Activated CD8-positive, alpha-beta T cell treated with anti-CD3 and anti-CD28 coated beads, Interleukin-2, amount 10 ng/mL, durations not matched to agents 7 days and 5 days (primary cell): ENCODE measurements around the gene TTC19. TPM values are rescaled to one million over a fixed set of nuclear protein-coding genes. Genes with fewer than 3 reads are reported as not detected.

Experiments used
- ATAC-seq: fragments of 150-1000 bp; cut with Tn5 transposase; one replicate; pipeline ENCODE4 v1.10.0; 2021; ENCODE audit warnings: moderate library complexity
- CTCF ChIA-PET: fragments of 350-600 bp; sonication (Branson Sonifier 250); formaldehyde crosslinking; loops from one replicate; lab custom pipeline; 2021; ENCODE audit warnings: antibody characterized with exemption; lab: Charles Lee
- POLR2A ChIA-PET: fragments of 350-600 bp; sonication (Branson Sonifier 250); formaldehyde crosslinking; loops from one replicate; lab custom pipeline; 2021; ENCODE audit warnings: antibody characterized with exemption; lab: Charles Lee
- DNase-seq: peaks from one replicate; pipeline ENCODE4 v3.0.0-alpha.2; 2020
- H3K27ac Mint-ChIP-seq: one replicate; pipeline ENCODE4 v1.8.0; 2021; ENCODE audit warnings: mild to moderate bottlenecking, mixed read lengths
- H3K27me3 Mint-ChIP-seq: one replicate; pipeline ENCODE4 v1.8.0; 2021; ENCODE audit warnings: low read depth, mixed read lengths
- H3K36me3 Mint-ChIP-seq: one replicate; pipeline ENCODE4 v1.8.0; 2021; ENCODE audit warnings: low read depth, mixed read lengths
- H3K4me1 Mint-ChIP-seq: one replicate; pipeline ENCODE4 v1.8.0; 2021; ENCODE audit warnings: low read depth, mixed read lengths
- H3K4me3 Mint-ChIP-seq: one replicate; pipeline ENCODE4 v1.8.0; 2021; ENCODE audit warnings: mild to moderate bottlenecking, mixed read lengths
- H3K9me3 Mint-ChIP-seq: one replicate; pipeline ENCODE4 v1.8.0; 2022; ENCODE audit warnings: mixed read lengths; ENCODE audit not compliant: insufficient read depth
- total RNA-seq, 2 experiments: library from RNA; stranded (reverse); gene quantifications; one replicate each; pipeline ENCODE4 v1.2.3, GENCODE V29; 2021

Gene TTC19
- total RNA-seq, 2 experiments from 2014 or later = 31.5 to 38.1 TPM

- ATAC-seq = no peak
- Mint-ChIP-seq H3K4me1 (peaks cover 30% of the 10 kb centered on the region), H3K36me3 (peaks cover 76% of the 10 kb centered on the region), H3K27me3 (no peaks in the 10 kb centered on the region), H3K27ac (no peak overlapping the region), H3K9me3 (no peaks in the 10 kb centered on the region), H3K4me3 (no peak overlapping the region)
- CTCF ChIA-PET = interaction anchor here (0.9 to 2.8 kb wide), 2 partner anchors 59 to 349 kb away, joined by 3 to 8 read pairs; partner anchors contain the start of gene ADORA2B
- POLR2A ChIA-PET = no interaction called here
- DNase-seq = no peak
Measured at GRCh38 chr17:16003841-16004240, 4.2 kb downstream of the TTC19 start.

- H3K27ac Mint-ChIP-seq = no peak overlapping the region
- peaks cover 27% of the 10 kb centered on the region for H3K4me1 Mint-ChIP-seq
- H3K36me3 Mint-ChIP-seq = peaks cover 83% of the 10 kb centered on the region
- ChIA-PET POLR2A (no interaction called here), CTCF (interaction anchor here (0.9 to 2.8 kb wide), 3 partner anchors 19 to 61 kb away, joined by 3 to 8 read pairs (median 6); partner anchors contain the start of gene ADORA2B)
- DNase-seq (no peak), ATAC-seq (no peak)
- H3K27me3 Mint-ChIP-seq = no peaks in the 10 kb centered on the region
- H3K4me3 Mint-ChIP-seq = no peak overlapping the region
- no peaks in the 10 kb centered on the region for H3K9me3 Mint-ChIP-seq
Measured at GRCh38 chr17:16005636-16006035, 6.0 kb downstream of the TTC19 start.

GRCh38 chr17:16007439-16007838 lies 7.8 kb downstream of the TTC19 start:
- H3K4me1 Mint-ChIP-seq = peaks cover 13% of the 10 kb centered on the region
- H3K9me3 Mint-ChIP-seq = no peaks in the 10 kb centered on the region
- POLR2A ChIA-PET = no interaction called here
- peak overlapping the region; percentile 14 for H3K27ac Mint-ChIP-seq
- H3K4me3 Mint-ChIP-seq = no peak overlapping the region
- no peak for ATAC-seq
- CTCF ChIA-PET = no interaction called here
- H3K36me3 Mint-ChIP-seq = peaks cover 76% of the 10 kb centered on the region
- H3K27me3 Mint-ChIP-seq = no peaks in the 10 kb centered on the region
- no peak for DNase-seq

- ChIA-PET CTCF (no interaction called here), POLR2A (no interaction called here)
- H3K4me1 Mint-ChIP-seq = peaks cover 3% of the 10 kb centered on the region
- no peaks in the 10 kb centered on the region for H3K27me3 Mint-ChIP-seq
- DNase-seq = no peak
- no peak for ATAC-seq
- H3K27ac Mint-ChIP-seq = no peak overlapping the region
- peaks cover 51% of the 10 kb centered on the region for H3K36me3 Mint-ChIP-seq
- H3K9me3 Mint-ChIP-seq = no peaks in the 10 kb centered on the region
- H3K4me3 Mint-ChIP-seq = no peak overlapping the region
Measured at GRCh38 chr17:16013943-16014407, 14.4 kb downstream of the TTC19 start.

GRCh38 chr17:16019347-16019746 lies 19.7 kb downstream of the TTC19 start:
- Mint-ChIP-seq H3K4me3 (no peak overlapping the region), H3K27me3 (no peaks in the 10 kb centered on the region), H3K4me1 (peaks cover 2% of the 10 kb centered on the region), H3K9me3 (no peaks in the 10 kb centered on the region), H3K36me3 (peaks cover 57% of the 10 kb centered on the region), H3K27ac (no peak overlapping the region)
- ATAC-seq = no peak
- POLR2A ChIA-PET = interaction anchor here (0.6 kb wide), 1 partner anchor 458 kb away, joined by 4 read pairs; no protein-coding TSS in a partner anchor
- no peak for DNase-seq
- CTCF ChIA-PET = no interaction called here

- POLR2A ChIA-PET = no interaction called here
- Mint-ChIP-seq H3K27me3 (no peaks in the 10 kb centered on the region), H3K9me3 (no peaks in the 10 kb centered on the region), H3K4me1 (peaks cover 24% of the 10 kb centered on the region), H3K4me3 (no peak overlapping the region), H3K27ac (no peak overlapping the region), H3K36me3 (peaks cover 71% of the 10 kb centered on the region)
- no peak for ATAC-seq
- no peak for DNase-seq
- CTCF ChIA-PET = interaction anchor here (1.4 kb wide), 1 partner anchor 22 kb away, joined by 3 read pairs; no protein-coding TSS in a partner anchor
Measured at GRCh38 chr17:16023881-16024280, 24.3 kb downstream of the TTC19 start.

DNA sequence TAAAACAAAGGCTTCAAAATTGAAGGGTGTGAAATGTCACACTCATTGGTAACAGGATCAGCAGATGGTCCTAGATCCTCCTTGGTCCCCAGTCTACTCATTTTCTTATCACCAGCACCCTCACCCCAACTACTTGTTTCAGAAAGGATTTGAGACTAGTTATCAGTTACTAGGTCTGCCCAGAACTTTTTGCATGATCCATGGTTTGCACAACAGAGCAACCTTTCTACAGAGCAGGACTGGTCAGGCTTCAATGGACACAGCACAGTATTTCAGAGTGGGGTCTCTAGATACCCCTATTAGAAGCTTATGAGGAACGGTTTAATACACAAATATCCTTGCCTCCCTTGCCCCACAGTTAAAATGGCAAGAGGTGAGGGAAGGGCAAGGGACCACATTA lies 25.6 kb downstream of the TTC19 start:
- peaks cover 75% of the 10 kb centered on the region for H3K36me3 Mint-ChIP-seq
- H3K27me3 Mint-ChIP-seq = no peaks in the 10 kb centered on the region
- H3K4me3 Mint-ChIP-seq = no peak overlapping the region
- DNase-seq (no peak), ATAC-seq (no peak)
- POLR2A ChIA-PET = no interaction called here
- H3K27ac Mint-ChIP-seq = no peak overlapping the region
- no peaks in the 10 kb centered on the region for H3K9me3 Mint-ChIP-seq
- peaks cover 25% of the 10 kb centered on the region for H3K4me1 Mint-ChIP-seq
- CTCF ChIA-PET = interaction anchor here (1.0 kb wide), 1 partner anchor 20 kb away, joined by 3 read pairs; no protein-coding TSS in a partner anchor

DNA sequence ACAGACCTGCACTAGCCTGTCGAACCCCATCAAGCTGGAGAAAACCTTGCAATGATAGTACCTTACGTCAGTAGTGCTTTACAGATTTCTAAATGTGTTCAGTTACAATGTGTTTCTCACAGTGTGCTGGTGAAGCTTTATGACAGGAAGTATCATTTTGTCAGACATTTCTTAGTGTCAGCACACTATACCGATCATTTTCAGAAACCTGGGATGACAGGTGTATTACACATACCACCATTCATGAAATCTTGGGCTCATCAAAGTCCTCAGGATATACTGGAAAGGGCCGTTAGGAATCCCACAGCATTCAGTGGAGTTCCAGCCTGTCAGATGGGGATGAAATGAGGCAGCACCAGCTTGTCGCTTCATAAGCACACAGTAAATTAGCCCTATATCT lies 27.3 kb downstream of the TTC19 start:
- ChIA-PET CTCF (interaction anchor here (1.4 to 2.0 kb wide), 2 partner anchors 20 to 21 kb away, joined by 4 to 6 read pairs; no protein-coding TSS in a partner anchor), POLR2A (interaction anchor here (0.8 kb wide), 1 partner anchor 27 kb away, joined by 3 read pairs; the partner anchor contains the start of genes TTC19 and ZSWIM7)
- ATAC-seq (no peak), DNase-seq (no peak)
- peaks cover 25% of the 10 kb centered on the region for H3K4me1 Mint-ChIP-seq
- no peaks in the 10 kb centered on the region for H3K27me3 Mint-ChIP-seq
- H3K9me3 Mint-ChIP-seq = no peaks in the 10 kb centered on the region
- H3K4me3 Mint-ChIP-seq = no peak overlapping the region
- H3K27ac Mint-ChIP-seq = peak overlapping the region; percentile 83
- peaks cover 80% of the 10 kb centered on the region for H3K36me3 Mint-ChIP-seq

DNA sequence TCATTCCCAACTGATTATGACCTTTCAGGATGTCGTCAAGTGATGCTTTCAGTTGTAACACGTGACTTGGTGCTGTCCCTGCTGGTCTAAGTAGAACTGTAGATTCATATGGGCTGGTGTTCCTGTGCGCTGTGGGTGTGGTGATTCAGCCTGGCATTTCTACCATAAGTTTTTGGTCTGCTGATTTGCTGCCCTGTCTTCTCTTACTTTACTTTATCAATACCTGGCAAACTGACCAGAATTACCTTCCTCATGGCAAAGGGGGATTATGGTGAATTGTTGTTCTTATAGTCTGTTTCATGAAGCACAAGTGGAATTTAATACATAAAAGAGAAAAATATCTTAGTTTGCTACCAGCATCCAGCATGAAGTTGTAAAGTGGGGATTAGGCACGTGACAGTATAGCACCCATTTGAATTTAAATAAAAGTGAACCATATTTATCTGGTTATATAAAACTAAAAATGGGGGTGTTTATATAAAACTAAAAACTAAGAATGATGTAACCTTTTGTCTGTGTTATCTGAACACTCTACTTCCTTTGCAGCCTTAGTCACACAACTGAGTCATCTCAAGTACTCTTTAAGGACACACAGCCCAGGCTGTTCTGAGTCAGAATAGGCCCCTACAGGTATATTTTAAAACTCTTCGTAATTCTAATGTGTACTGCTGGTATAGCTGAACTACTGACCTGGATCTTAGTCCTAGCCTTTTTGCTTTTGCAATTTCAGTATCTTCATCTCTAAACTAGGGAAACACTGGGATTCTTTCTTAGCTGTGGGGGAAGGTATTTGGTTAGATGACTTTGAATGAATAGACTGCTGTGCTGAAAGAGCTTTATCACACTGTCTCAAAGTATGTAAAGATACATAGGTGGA lies 28.3 kb downstream of the TTC19 start:
- H3K27me3 Mint-ChIP-seq = no peaks in the 10 kb centered on the region
- DNase-seq (peak; percentile 58), ATAC-seq (peak; percentile 98)
- ChIA-PET POLR2A (no interaction called here), CTCF (interaction anchor here (0.8 to 2.0 kb wide), 6 partner anchors 10 to 325 kb away, joined by 3 to 6 read pairs (median 4); no protein-coding TSS in a partner anchor)
- H3K36me3 Mint-ChIP-seq = peaks cover 86% of the 10 kb centered on the region
- H3K9me3 Mint-ChIP-seq = no peaks in the 10 kb centered on the region
- H3K4me1 Mint-ChIP-seq = peaks cover 25% of the 10 kb centered on the region
- peak overlapping the region; percentile 83 for H3K27ac Mint-ChIP-seq
- no peak overlapping the region for H3K4me3 Mint-ChIP-seq

DNA sequence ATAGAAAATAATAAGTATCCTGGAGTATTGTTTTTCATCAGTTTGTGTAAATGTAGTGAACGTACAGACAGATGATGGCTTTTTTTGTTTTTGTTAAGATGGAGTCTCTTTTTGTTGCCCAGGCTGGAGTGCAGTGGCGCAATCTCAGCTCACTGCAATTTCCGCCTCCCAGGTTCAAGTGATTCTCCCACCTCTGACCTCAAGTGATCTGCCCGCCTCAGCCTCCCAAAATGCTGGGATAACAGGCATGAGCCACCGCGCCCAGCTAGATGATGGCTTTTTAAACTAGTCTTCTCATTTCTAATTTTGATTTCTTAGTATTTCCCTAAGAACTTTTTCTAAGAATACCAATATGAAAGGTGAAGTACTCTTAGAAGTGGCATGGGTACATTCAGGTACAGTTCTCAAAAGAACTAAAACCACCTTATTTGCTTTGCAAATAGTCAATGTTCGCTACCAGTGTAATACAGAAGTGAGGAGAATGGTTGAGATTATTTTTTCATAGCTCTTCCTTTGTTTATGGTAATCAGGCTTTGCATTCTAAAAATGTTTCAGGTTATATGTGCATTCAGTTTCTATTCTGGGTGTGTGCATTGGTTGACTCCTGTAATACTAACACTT lies 34.2 kb downstream of the TTC19 start:
- Mint-ChIP-seq H3K27me3 (no peaks in the 10 kb centered on the region), H3K27ac (peak overlapping the region; percentile 39)

GRCh38 chr17:16036261-16036660 lies 36.6 kb downstream of the TTC19 start:
- no peaks in the 10 kb centered on the region for H3K27me3 Mint-ChIP-seq
- ATAC-seq (no peak), DNase-seq (no peak)
- peaks cover 79% of the 10 kb centered on the region for H3K36me3 Mint-ChIP-seq
- H3K4me1 Mint-ChIP-seq = peaks cover 6% of the 10 kb centered on the region
- no peaks in the 10 kb centered on the region for H3K9me3 Mint-ChIP-seq
- H3K4me3 Mint-ChIP-seq = no peak overlapping the region
- ChIA-PET POLR2A (no interaction called here), CTCF (no interaction called here)
- no peak overlapping the region for H3K27ac Mint-ChIP-seq

More for the DNA sequence above, 34.2 kb downstream of the TTC19 start:
- POLR2A ChIA-PET = no interaction called here
- Mint-ChIP-seq H3K36me3 (peaks cover 87% of the 10 kb centered on the region), H3K4me1 (peaks cover 6% of the 10 kb centered on the region), H3K9me3 (no peaks in the 10 kb centered on the region), H3K4me3 (no peak overlapping the region)
- CTCF ChIA-PET = interaction anchor here (1.2 kb wide), 1 partner anchor 9 kb away, joined by 3 read pairs; no protein-coding TSS in a partner anchor
- ATAC-seq (no peak), DNase-seq (no peak)
